Trophoblast cell (in vitro differentiated cells and primary cell): ENCODE measurements around the gene HTR1A.

ENCODE experiments used
- DNase-seq, 2 donors: peaks; one replicate each; pipeline ENCODE4 v3.0.0-alpha.2; 2016
- H2AFZ ChIP-seq: 2 replicates; pipeline ENCODE4 v1.6.1; 2013; ENCODE audit warnings: low read length, moderate library complexity, mild to moderate bottlenecking; ENCODE audit not compliant: insufficient read depth, poor library complexity
- H2AK5ac ChIP-seq: 2 replicates; pipeline ENCODE4 v1.6.1; 2013; ENCODE audit warnings: mild to moderate bottlenecking, low read length
- H2BK120ac ChIP-seq: 2 replicates; pipeline ENCODE4 v1.6.1; 2013; ENCODE audit warnings: low read length, mild to moderate bottlenecking, moderate library complexity; ENCODE audit not compliant: insufficient read depth, poor library complexity
- H2BK12ac ChIP-seq: 2 replicates; pipeline ENCODE4 v1.6.1; 2013; ENCODE audit warnings: mild to moderate bottlenecking, low read length, moderate library complexity
- H2BK5ac ChIP-seq: 2 replicates; pipeline ENCODE4 v1.6.1; 2013; ENCODE audit warnings: low read length, low read depth, moderate library complexity, mild to moderate bottlenecking; ENCODE audit not compliant: poor library complexity
- H3K14ac ChIP-seq: 2 replicates; pipeline ENCODE4 v1.6.1; 2013; ENCODE audit warnings: mild to moderate bottlenecking, low read length
- H3K18ac ChIP-seq: 2 replicates; pipeline ENCODE4 v1.6.1; 2013; ENCODE audit warnings: mild to moderate bottlenecking, low read length
- H3K23ac ChIP-seq: 2 replicates; pipeline ENCODE4 v1.6.1; 2013; ENCODE audit warnings: low read length
- H3K27ac ChIP-seq: 2 replicates; pipeline ENCODE4 v1.5.1; 2013; ENCODE audit warnings: low read depth, mild to moderate bottlenecking, inconsistent platforms, low read length, moderate library complexity
- H3K27me3 ChIP-seq: 2 replicates; pipeline ENCODE4 v1.6.1; 2013; ENCODE audit warnings: inconsistent platforms, mild to moderate bottlenecking, low read length, moderate library complexity; ENCODE audit not compliant: insufficient read depth
- H3K36me3 ChIP-seq, 2 experiments: 1 replicate in 1 of 2; 2 replicates in 1 of 2; pipeline ENCODE4 v1.6.1; 2013; ENCODE audit warnings: low read length in 2 of 2, mild to moderate bottlenecking in 2 of 2, moderate library complexity in 1 of 2; ENCODE audit not compliant: insufficient read depth in 2 of 2, control insufficient read depth in 1 of 2
- H3K4ac ChIP-seq: 2 replicates; pipeline ENCODE4 v1.6.1; 2013; ENCODE audit warnings: low read depth, mild to moderate bottlenecking, low read length, moderate library complexity
- H3K4me1 ChIP-seq, 2 experiments: 1 replicate in 1 of 2; 2 replicates in 1 of 2; pipeline ENCODE4 v1.6.1; 2013; ENCODE audit warnings: low read length in 2 of 2, mild to moderate bottlenecking in 2 of 2, moderate library complexity in 1 of 2; ENCODE audit not compliant: insufficient read depth in 2 of 2, control insufficient read depth in 1 of 2
- H3K4me2 ChIP-seq: 2 replicates; pipeline ENCODE4 v1.6.1; 2013; ENCODE audit warnings: inconsistent platforms, mild to moderate bottlenecking, low read length, moderate library complexity
- H3K4me3 ChIP-seq: 2 replicates; pipeline ENCODE4 v1.5.1; 2013; ENCODE audit warnings: mild to moderate bottlenecking, low read depth, low read length, inconsistent platforms
- H3K79me1 ChIP-seq: one replicate; pipeline ENCODE4 v1.6.1; 2013; ENCODE audit warnings: low read length
- H3K79me2 ChIP-seq: 2 replicates; pipeline ENCODE4 v1.6.1; 2013; ENCODE audit warnings: low read length, mild to moderate bottlenecking; ENCODE audit not compliant: control insufficient read depth, insufficient read depth, poor library complexity
- H3K9ac ChIP-seq: 2 replicates; pipeline ENCODE4 v1.6.1; 2013; ENCODE audit warnings: mild to moderate bottlenecking, low read length
- H3K9me3 ChIP-seq: 2 replicates; pipeline ENCODE4 v1.6.1; 2013; ENCODE audit warnings: low read depth, mild to moderate bottlenecking, control low read depth, inconsistent platforms, low read length; ENCODE audit not compliant: insufficient read depth
- H4K12ac ChIP-seq: 2 replicates; pipeline ENCODE4 v1.6.1; 2013; ENCODE audit warnings: low read depth, mild to moderate bottlenecking, low read length, moderate library complexity
- H4K8ac ChIP-seq: 2 replicates; pipeline ENCODE4 v1.6.1; 2013; ENCODE audit warnings: low read depth, mild to moderate bottlenecking, low read length, moderate library complexity
- H4K91ac ChIP-seq: one replicate; pipeline ENCODE4 v1.6.1; 2013; ENCODE audit warnings: low read depth, mild to moderate bottlenecking, low read length, moderate library complexity
- WGBS: extraction: QIAGEN DNeasy Blood & Tissue Kit; methylation state at CpG from one replicate; pipeline ENCODE4 v1.1.7; 2013; ENCODE audit warnings: missing lambda C conversion rate; ENCODE audit not compliant: insufficient read length, insufficient coverage; ENCODE audit errors: extremely low coverage; 5-methylcytosine and 5-hydroxymethylcytosine counted together

The HTR1A gene

DNA sequence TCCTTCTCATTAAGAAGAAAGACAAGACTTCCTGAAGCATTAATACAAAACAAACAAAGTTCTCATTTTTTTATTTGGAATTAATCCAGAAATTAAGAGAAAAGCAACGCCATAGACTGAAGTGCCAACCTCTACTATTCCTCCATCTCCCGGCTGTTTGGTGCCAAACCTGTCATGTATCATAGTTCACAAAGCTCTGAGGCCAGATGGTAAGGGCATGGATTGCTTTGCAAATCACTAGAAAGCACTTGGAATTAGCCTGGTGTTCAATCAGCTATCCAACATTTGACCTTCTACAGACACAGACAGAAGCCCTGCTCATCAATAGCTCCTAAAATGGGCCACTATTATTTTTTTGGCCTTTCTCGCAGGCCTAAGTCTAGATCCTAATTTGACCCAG, 33.8 kb downstream of the HTR1A start:
- Histone ChIP-seq H2BK5ac (no peak overlapping the region), H4K8ac (no peak overlapping the region), H3K4me3 (no peak overlapping the region), H3K18ac (no peak overlapping the region), H3K9me3 (no peaks in the 10 kb centered on the region), H2AK5ac (no peak overlapping the region), H3K9ac (no peak overlapping the region), H3K14ac (no peak overlapping the region), H3K4me2 (no peak overlapping the region), H3K27me3 (no peaks in the 10 kb centered on the region), H3K36me3 (no peaks in the 10 kb centered on the region), H3K23ac (no peak overlapping the region), H2AFZ (no peak overlapping the region), H3K4ac (no peak overlapping the region), H4K12ac (no peak overlapping the region), H3K79me2 (no peaks in the 10 kb centered on the region), H3K27ac (no peak overlapping the region), H2BK12ac (no peak overlapping the region), H2BK120ac (no peak overlapping the region), H3K4me1 (no peaks in the 10 kb centered on the region), H3K79me1 (no peaks in the 10 kb centered on the region), H4K91ac (no peak overlapping the region)
- WGBS, result no CpG with 5 or more reads among the region's 3 CpGs
- DNase-seq, result no peak

DNA sequence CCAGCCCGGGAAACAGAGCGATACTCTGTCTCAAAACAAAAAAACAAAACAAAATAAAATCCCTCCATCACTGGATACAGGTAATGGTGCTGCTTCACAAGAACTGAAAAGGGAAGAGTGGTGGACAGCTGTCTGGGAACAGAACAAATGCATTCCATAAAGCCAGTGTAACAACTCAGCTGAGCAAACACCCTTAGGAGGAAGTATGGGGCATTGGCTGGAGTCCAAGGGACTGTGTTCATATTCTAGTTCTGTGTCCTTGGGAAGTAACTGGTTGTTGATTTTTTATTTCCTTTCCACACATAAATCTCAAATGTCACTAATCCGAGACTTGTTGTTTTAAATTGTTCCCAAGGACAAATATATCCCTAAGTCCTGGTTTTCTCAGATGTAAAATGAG, 38.3 kb downstream of the HTR1A start:
- Histone ChIP-seq H3K4me1 (no peaks in the 10 kb centered on the region), H3K79me2 (no peaks in the 10 kb centered on the region), H4K8ac (no peak overlapping the region), H3K18ac (no peak overlapping the region), H3K79me1 (no peaks in the 10 kb centered on the region), H2AK5ac (no peak overlapping the region), H3K9ac (peak overlapping the region; percentile 76), H3K23ac (no peak overlapping the region), H3K27ac (no peak overlapping the region), H3K9me3 (no peaks in the 10 kb centered on the region), H3K4ac (no peak overlapping the region), H2AFZ (no peak overlapping the region), H3K4me2 (no peak overlapping the region), H2BK12ac (no peak overlapping the region), H2BK120ac (no peak overlapping the region), H4K91ac (no peak overlapping the region), H3K36me3 (no peaks in the 10 kb centered on the region), H4K12ac (no peak overlapping the region), H3K14ac (no peak overlapping the region), H3K4me3 (no peak overlapping the region), H2BK5ac (no peak overlapping the region), H3K27me3 (no peaks in the 10 kb centered on the region)
- no CpG with 5 or more reads among the region's 3 CpGs for WGBS
- DNase-seq, result no peak

DNA sequence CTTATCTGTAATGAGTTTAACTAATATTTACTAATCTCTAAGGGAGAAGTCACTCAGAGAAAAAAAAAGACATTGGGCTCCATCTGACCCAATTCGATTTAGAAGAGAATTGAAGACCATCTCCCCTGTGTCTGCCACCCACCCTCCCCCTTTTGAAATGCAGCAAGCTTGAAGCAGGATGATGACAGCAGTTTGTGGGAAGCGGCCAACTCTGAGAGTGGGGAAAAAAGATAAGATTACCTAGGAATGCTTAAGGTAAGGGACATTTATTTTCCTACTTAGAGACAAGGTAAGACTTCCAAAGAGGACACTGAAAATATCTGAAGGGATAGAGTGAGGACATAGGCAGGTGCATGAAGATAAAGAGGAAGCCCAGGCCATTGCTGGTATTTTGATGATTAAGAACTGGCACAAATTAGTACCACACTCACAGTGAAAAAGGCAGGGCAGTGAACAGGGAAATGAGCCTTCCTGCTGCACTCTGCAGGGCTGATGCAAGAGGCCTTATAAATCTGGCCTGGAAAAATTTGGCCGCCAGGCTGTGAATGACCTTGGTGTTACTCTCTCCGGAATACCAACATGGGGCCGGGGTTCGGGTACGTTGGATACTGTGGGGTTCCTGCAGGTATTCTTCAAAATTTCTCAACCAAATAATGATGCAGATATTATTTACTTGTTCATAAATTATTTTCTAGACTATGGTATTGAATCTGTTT, 42.3 kb downstream of the HTR1A start:
- H2AK5ac ChIP-seq, result no peak overlapping the region
- H2BK12ac ChIP-seq, result no peak overlapping the region
- H3K18ac ChIP-seq, result no peak overlapping the region
- no peaks in the 10 kb centered on the region for H3K79me2 ChIP-seq
- H4K12ac ChIP-seq, result no peak overlapping the region
- no peaks in the 10 kb centered on the region for H3K36me3 ChIP-seq
- no peak overlapping the region for H4K91ac ChIP-seq
- H3K79me1 ChIP-seq, result no peaks in the 10 kb centered on the region
- H3K4ac ChIP-seq, result no peak overlapping the region
- H4K8ac ChIP-seq, result no peak overlapping the region
- H2AFZ ChIP-seq, result no peak overlapping the region
- no peak overlapping the region for H2BK120ac ChIP-seq
- no peak overlapping the region for H3K23ac ChIP-seq
- no peaks in the 10 kb centered on the region for H3K27me3 ChIP-seq
- H2BK5ac ChIP-seq, result no peak overlapping the region
- H3K9ac ChIP-seq, result no peak overlapping the region
- WGBS, result no CpG with 5 or more reads among the region's 7 CpGs
- no peaks in the 10 kb centered on the region for H3K4me1 ChIP-seq
- no peak overlapping the region for H3K4me2 ChIP-seq
- no peak overlapping the region for H3K27ac ChIP-seq
- H3K4me3 ChIP-seq, result no peak overlapping the region
- H3K9me3 ChIP-seq, result no peaks in the 10 kb centered on the region
- DNase-seq, result no peak
- H3K14ac ChIP-seq, result no peak overlapping the region

DNA sequence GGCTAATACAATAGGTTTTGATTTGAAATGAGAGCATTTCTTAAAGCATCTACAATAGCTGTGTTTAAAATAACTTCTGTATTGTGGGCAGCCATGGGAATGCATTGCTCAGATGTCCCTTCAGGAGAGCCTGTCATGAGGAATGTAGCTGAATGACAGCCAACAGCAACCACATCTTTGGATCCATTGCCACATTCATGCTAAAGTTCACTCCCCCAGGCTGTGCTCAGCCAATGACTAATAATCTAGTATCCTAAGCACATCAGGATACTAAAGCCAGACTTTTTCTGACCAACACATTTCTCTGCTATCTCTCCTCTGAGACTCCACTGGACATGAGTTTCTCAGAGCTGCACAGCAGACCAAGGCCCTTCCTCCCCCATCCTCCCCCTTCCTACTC, 45.5 kb downstream of the HTR1A start:
- Histone ChIP-seq H3K18ac (no peak overlapping the region), H3K4me2 (no peak overlapping the region), H2BK5ac (no peak overlapping the region)

More for the DNA sequence above, 45.5 kb downstream of the HTR1A start:
- Histone ChIP-seq H3K23ac (no peak overlapping the region), H3K79me1 (no peaks in the 10 kb centered on the region), H3K9ac (no peak overlapping the region), H2AK5ac (no peak overlapping the region), H4K91ac (no peak overlapping the region), H3K9me3 (no peaks in the 10 kb centered on the region), H3K79me2 (no peaks in the 10 kb centered on the region), H3K14ac (no peak overlapping the region), H2BK12ac (no peak overlapping the region), H3K27ac (no peak overlapping the region), H3K36me3 (no peaks in the 10 kb centered on the region), H3K4me1 (peaks cover 3% of the 10 kb centered on the region in 2 experiments), H3K27me3 (no peaks in the 10 kb centered on the region), H3K4me3 (no peak overlapping the region), H2AFZ (no peak overlapping the region), H4K8ac (no peak overlapping the region), H4K12ac (no peak overlapping the region), H3K4ac (no peak overlapping the region), H2BK120ac (no peak overlapping the region)
- DNase-seq, result peak; percentile 71 to 73
